ENCODE results near the gene CCDC38. TPM values are rescaled to one million over a fixed set of nuclear protein-coding genes. Genes with fewer than 3 reads are reported as not detected.

The CCDC38 gene
- total and polyA plus RNA-seq, 9 of the 15 experiments (the other 6 are each of a cell fraction or from before 2014, with no cell fraction given): not detected

- Histone ChIP-seq H2AFZ (ENCODE audit: low read depth, low read length) (no peak within 1 kb of the TSS), H3K4me2 (ENCODE audit: insufficient read depth, low read length) (no peak within 1 kb of the TSS), H3K9me1 (ENCODE audit: control insufficient read depth, insufficient read depth, low read length) (no peaks in the 10 kb centered on the region), H3K9me3 (replicated peaks; ENCODE audit: control insufficient read depth, insufficient read depth, low read depth, low read length) (no peaks in the 10 kb centered on the region), H3K79me2 (ENCODE audit: control insufficient read depth, insufficient read depth, low read length) (no peaks in the 10 kb centered on the region), H3K4me3 (no peak within 1 kb of the TSS), H3K36me3 (ENCODE audit: control insufficient read depth, insufficient read depth, low read length) (no peaks in the 10 kb centered on the region), H4K20me1 (replicated peaks; ENCODE audit: control insufficient read depth, insufficient read depth, low read length) (no peaks in the 10 kb centered on the region), H3K27me3 (ENCODE audit: control insufficient read depth in 2 of 2, insufficient read depth in 2 of 2, low read length in 2 of 2) (peaks cover 3 to 14% of the 10 kb centered on the region in 2 experiments; a peak in 3 of 5 replicates), H3K27ac (ENCODE audit: extremely low read depth, low read depth, low read length) (no peak within 1 kb of the TSS), H3K4me1 (replicated peaks in 1 of 2; ENCODE audit: control insufficient read depth in 2 of 2, insufficient read depth in 2 of 2, low read length in 2 of 2) (peaks cover 0 to 10% of the 10 kb centered on the region in 2 experiments; a peak in 2 of 5 replicates), H3K9ac (ENCODE audit: insufficient read depth in 1 of 2, low read depth in 2 of 2, low read length in 2 of 2) (no peak within 1 kb of the TSS)
- in situ Hi-C loops (cut with MboI): no loop called here
- TF ChIP-seq RAD51 (IDR thresholded peaks at IDR 0.05; ENCODE audit: borderline replicate concordance, low read depth): no peak
- TF ChIP-seq KLF1 (tag; IDR thresholded peaks at IDR 0.05): no peak
- no peak for TF ChIP-seq SPI1 (IDR thresholded peaks at IDR 0.05; ENCODE audit: borderline replicate concordance, low read depth, low read length)
- no peak for TF ChIP-seq ZNF589 (CRISPR knock-in tag; IDR thresholded peaks at IDR 0.05; ENCODE audit: low read depth)
- intact Hi-C loops (cut with micrococcal nuclease): no loop called here
- ATAC-seq: no peak
- 24% methylated on average over 28 of the region's 38 CpGs for WGBS (ENCODE audit: insufficient coverage, low coverage, missing lambda C conversion rate)
- FAIRE-seq: no peak
- no TSS peak for BruUV-seq (replicated peaks)
- ChIA-PET CTCF (ENCODE audit: low intra/inter-chr PET ratio) (no interaction called here), POLR2A (interaction anchor here (0.9 kb wide), 1 partner anchor 11 kb away, joined by 3 read pairs; no protein-coding TSS in a partner anchor)
- DNase-seq (ENCODE audit: extremely low read depth in 1 of 4, low spot score in 3 of 4): no peak
Observed at GRCh38 chr12:95943330-95943842, 972 bp upstream of the CCDC38 start, which contains the start of gene AMDHD1. Gene AMDHD1 (plus strand): TSS chr12:95943331. CDS start chr12:95943399, 68 bp downstream.

GRCh38 chr12:95942101-95942523, 302 bp downstream of the CCDC38 start:
- H3K36me3 ChIP-seq (ENCODE audit: control insufficient read depth, insufficient read depth, low read length): no peaks in the 10 kb centered on the region
- no peak overlapping the region for H3K4me2 ChIP-seq (ENCODE audit: insufficient read depth, low read length)
- no TSS peak for BruUV-seq (replicated peaks)
- in situ Hi-C loops (cut with MboI) (no loop called here), intact Hi-C loops (cut with micrococcal nuclease) (no loop called here)
- CTCF ChIA-PET (ENCODE audit: low intra/inter-chr PET ratio): no interaction called here
- H3K9ac ChIP-seq (ENCODE audit: insufficient read depth in 1 of 2, low read depth in 2 of 2, low read length in 2 of 2): no peak overlapping the region
- ATAC-seq (no peak), FAIRE-seq (no peak), DNase-seq (ENCODE audit: extremely low read depth in 1 of 4, low spot score in 3 of 4) (no peak)
- H3K4me3 ChIP-seq: no peak overlapping the region
- no peaks in the 10 kb centered on the region for H3K9me3 ChIP-seq (replicated peaks; ENCODE audit: control insufficient read depth, insufficient read depth, low read depth, low read length)
- no peak overlapping the region for H3K27ac ChIP-seq (ENCODE audit: extremely low read depth, low read depth, low read length)
- no peaks in the 10 kb centered on the region for H3K79me2 ChIP-seq (ENCODE audit: control insufficient read depth, insufficient read depth, low read length)
- POLR2A ChIA-PET: no interaction called here
- WGBS (ENCODE audit: insufficient coverage, low coverage, missing lambda C conversion rate): 10% methylated on average over 11 of the region's 13 CpGs
- H4K20me1 ChIP-seq (replicated peaks; ENCODE audit: control insufficient read depth, insufficient read depth, low read length): no peaks in the 10 kb centered on the region
- H3K4me1 ChIP-seq (replicated peaks in 1 of 2; ENCODE audit: control insufficient read depth in 2 of 2, insufficient read depth in 2 of 2, low read length in 2 of 2): peaks cover 0 to 10% of the 10 kb centered on the region in 2 experiments; a peak in 2 of 5 replicates
- no peaks in the 10 kb centered on the region for H3K9me1 ChIP-seq (ENCODE audit: control insufficient read depth, insufficient read depth, low read length)
- peaks cover 3 to 14% of the 10 kb centered on the region in 2 experiments; a peak in 3 of 5 replicates for H3K27me3 ChIP-seq (ENCODE audit: control insufficient read depth in 2 of 2, insufficient read depth in 2 of 2, low read length in 2 of 2)
- no peak overlapping the region for H2AFZ ChIP-seq (ENCODE audit: low read depth, low read length)
- no peak for TF ChIP-seq SOX6 (IDR thresholded peaks at IDR 0.05)
- TF ChIP-seq BMI1 (IDR thresholded peaks at IDR 0.05; ENCODE audit: low read length): no peak
- TF ChIP-seq NR2C1 (IDR thresholded peaks at IDR 0.05): no peak
- no peak for TF ChIP-seq NR2C1 (tag; IDR thresholded peaks at IDR 0.05)
- TF ChIP-seq USF2 (CRISPR knock-in tag; IDR thresholded peaks at IDR 0.05): no peak
- TF ChIP-seq KLF1 (tag; IDR thresholded peaks at IDR 0.05): no peak
- no peak for TF ChIP-seq EZH2 (IDR thresholded peaks at IDR 0.05; ENCODE audit: borderline replicate concordance, low read depth, low read length)
- TF ChIP-seq ZNF77 (CRISPR knock-in tag; IDR thresholded peaks at IDR 0.05): no peak
- TF ChIP-seq LARP7 (IDR thresholded peaks at IDR 0.05): no peak
- no peak for TF ChIP-seq POLR2A (conservative IDR thresholded peaks at IDR 0.05)
- no peak for TF ChIP-seq SREBF2 (CRISPR knock-in tag; IDR thresholded peaks at IDR 0.05)
- TF ChIP-seq NCOR1 (IDR thresholded peaks at IDR 0.05): no peak
- no peak for TF ChIP-seq ZBTB5 (IDR thresholded peaks at IDR 0.05)
